Measurements from ENCODE around the gene RNF138. TPM values are rescaled to one million over a fixed set of nuclear protein-coding genes. Genes with fewer than 3 reads are reported as not detected.

RNF138 gene
- total and polyA plus RNA-seq, 2 experiments from 2014 or later: 58.0 to 89.6 TPM

- Histone ChIP-seq H3K27me3 (ENCODE audit: insufficient read depth) (no peaks in the 10 kb centered on the region), H3K4me1 (ENCODE audit: insufficient read depth) (no peaks in the 10 kb centered on the region), H3K4me2 (no peak overlapping the region), H3F3A (replicated peaks; ENCODE audit: low read depth) (no peaks in the 10 kb centered on the region), H2AFZ (no peak overlapping the region), H3K79me2 (replicated peaks; ENCODE audit: insufficient read depth) (no peaks in the 10 kb centered on the region), H3K9me2 (ENCODE audit: insufficient read depth) (no peaks in the 10 kb centered on the region), H3K27ac (ENCODE audit: low read depth) (no peak overlapping the region), H3K36me3 (ENCODE audit: insufficient read depth) (peaks cover 11% of the 10 kb centered on the region; the same call in 1 of the 2 replicates), H4K20me1 (replicated peaks; ENCODE audit: insufficient read depth) (no peaks in the 10 kb centered on the region; the same call in 1 of the 2 replicates), H3K4me3 (no peak overlapping the region)
- ATAC-seq: no peak
- TF ChIP-seq NANOG (IDR thresholded peaks at IDR 0.05; ENCODE audit: borderline replicate concordance): no peak
- TF ChIP-seq EZH2phosphoT487 (IDR thresholded peaks at IDR 0.05; ENCODE audit: unreplicated experiment): no peak
- TF ChIP-seq POLR2AphosphoS5 (IDR thresholded peaks at IDR 0.05; ENCODE audit: low read depth): no peak
- no peak for TF ChIP-seq STAT1 (IDR thresholded peaks at IDR 0.05; ENCODE audit: unreplicated experiment)
- TF ChIP-seq ZNF331 (CRISPR knock-in tag; IDR thresholded peaks at IDR 0.05; ENCODE audit: low read depth): no peak
- Mint-ChIP-seq H3K36me3 (ENCODE audit: low read depth) (peaks cover 51% of the 10 kb centered on the region), H3K9me3 (no peaks in the 10 kb centered on the region; the same call in 2 of the 3 replicates), H3K27ac (no peak overlapping the region), H3K4me1 (no peaks in the 10 kb centered on the region), H3K4me3 (no peak overlapping the region), H3K27me3 (ENCODE audit: insufficient read depth, low read depth, poor library complexity) (no peaks in the 10 kb centered on the region)
- DNase-seq (ENCODE audit: low spot score): no peak
These were observed 49.3 kb upstream of the RNF138 start for GRCh38 chr18:32042337-32042736.

- Mint-ChIP-seq H3K4me3 (no peak overlapping the region), H3K9me3 (no peaks in the 10 kb centered on the region; the same call in 2 of the 3 replicates), H3K4me1 (peaks cover 6% of the 10 kb centered on the region; the same call in 2 of the 3 replicates), H3K27me3 (ENCODE audit: insufficient read depth, low read depth, poor library complexity) (no peaks in the 10 kb centered on the region), H3K27ac (no peak overlapping the region), H3K36me3 (ENCODE audit: low read depth) (peaks cover 25% of the 10 kb centered on the region)
- Histone ChIP-seq H3K36me3 (ENCODE audit: insufficient read depth) (peaks cover 11% of the 10 kb centered on the region; the same call in 1 of the 2 replicates), H3K79me2 (replicated peaks; ENCODE audit: insufficient read depth) (no peaks in the 10 kb centered on the region), H3K4me3 (no peak overlapping the region), H4K20me1 (replicated peaks; ENCODE audit: insufficient read depth) (no peaks in the 10 kb centered on the region; the same call in 1 of the 2 replicates), H3K27ac (ENCODE audit: low read depth) (no peak overlapping the region), H3K9me2 (ENCODE audit: insufficient read depth) (no peaks in the 10 kb centered on the region), H3K4me2 (no peak overlapping the region), H3K27me3 (ENCODE audit: insufficient read depth) (no peaks in the 10 kb centered on the region), H3F3A (replicated peaks; ENCODE audit: low read depth) (no peaks in the 10 kb centered on the region), H3K4me1 (ENCODE audit: insufficient read depth) (no peaks in the 10 kb centered on the region), H2AFZ (no peak overlapping the region)
- TF ChIP-seq ETS1 (IDR thresholded peaks at IDR 0.05) (no peak), NANOG (IDR thresholded peaks at IDR 0.05; ENCODE audit: borderline replicate concordance) (no peak), CREB1 (CRISPR knock-in tag; IDR thresholded peaks at IDR 0.05; ENCODE audit: low read depth) (no peak), STAT1 (IDR thresholded peaks at IDR 0.05; ENCODE audit: unreplicated experiment) (no peak), CTCF (conservative IDR thresholded peaks at IDR 0.05; ENCODE audit: low read depth in 2 of 2) (no peak), EZH2phosphoT487 (IDR thresholded peaks at IDR 0.05; ENCODE audit: unreplicated experiment) (no peak)
- no peak for DNase-seq (ENCODE audit: low spot score)
- no peak for ATAC-seq
These were observed 43.1 kb upstream of the RNF138 start for GRCh38 chr18:32048507-32049091.

Measured in GM23338 (cell line).